HepG2 (cell line): Measurements from ENCODE around the gene RPS6KA5. TPM values are rescaled to one million over a fixed set of nuclear protein-coding genes. Genes with fewer than 3 reads are reported as not detected.

Experiments used
- ARID5B ChIP-seq: IDR thresholded peaks from 2 replicates; pipeline ENCODE4 v1.4.0; 2020; ENCODE audit warnings: mild to moderate bottlenecking, missing genetic modification reagents
- ETS1 ChIP-seq: sonication (generic); formaldehyde crosslinking; IDR thresholded peaks from 2 replicates; pipeline ENCODE4 v1.4.0; 2020; ENCODE audit warnings: missing genetic modification reagents
- KDM5A ChIP-seq: fragments of 200-600 bp; sonication (generic); IDR thresholded peaks from 2 replicates; pipeline ENCODE4 v1.7.0; 2018; ENCODE audit warnings: antibody characterized with exemption, mild to moderate bottlenecking, low read length, borderline replicate concordance
- MIER2 ChIP-seq: IDR thresholded peaks from 2 replicates; pipeline ENCODE4 v1.6.1; 2016; ENCODE audit warnings: missing biosample characterization, missing genetic modification reagents
- MXD4 ChIP-seq: IDR thresholded peaks from 2 replicates; pipeline ENCODE4 v1.6.1; 2016; ENCODE audit warnings: mild to moderate bottlenecking, missing biosample characterization, missing genetic modification reagents
- NFAT5 ChIP-seq: sonication (generic); formaldehyde crosslinking; IDR thresholded peaks from 2 replicates; pipeline ENCODE4 v1.4.0; 2020; ENCODE audit warnings: missing genetic modification reagents
- PHF20 ChIP-seq: sonication (generic); formaldehyde crosslinking; IDR thresholded peaks from 2 replicates; pipeline ENCODE4 v1.5.0; 2020; ENCODE audit warnings: mild to moderate bottlenecking, missing genetic modification reagents
- RBFOX2 ChIP-seq: fragments of 200-400 bp; formaldehyde crosslinking; IDR thresholded peaks from 2 replicates; pipeline ENCODE4 v1.6.1; 2017; ENCODE audit warnings: low read depth, mild to moderate bottlenecking, low read length
- SP5 ChIP-seq: IDR thresholded peaks from 2 replicates; pipeline ENCODE4 v1.6.1; 2016; ENCODE audit warnings: low read depth, borderline replicate concordance
- SRY ChIP-seq: sonication (generic); formaldehyde crosslinking; IDR thresholded peaks from 2 replicates; pipeline ENCODE4 v1.8.0; 2022; ENCODE audit warnings: mild to moderate bottlenecking, missing genetic modification reagents
- ZBTB49 ChIP-seq: sonication (generic); formaldehyde crosslinking; IDR thresholded peaks from 2 replicates; pipeline ENCODE4 v1.4.0; 2020; ENCODE audit warnings: missing genetic modification reagents, borderline replicate concordance
- ZFP36L1 ChIP-seq: sonication (generic); formaldehyde crosslinking; IDR thresholded peaks from 2 replicates; pipeline ENCODE4 v1.8.0; 2022; ENCODE audit warnings: mild to moderate bottlenecking, missing genetic modification reagents, moderate library complexity
- ZNF180 ChIP-seq: sonication (generic); formaldehyde crosslinking; IDR thresholded peaks from 2 replicates; pipeline ENCODE4 v1.4.0; 2020; ENCODE audit warnings: low read depth, missing genetic modification reagents, borderline replicate concordance
- ZNF24 ChIP-seq: fragments of 450-650 bp; IDR thresholded peaks from 2 replicates; pipeline ENCODE4 v1.6.1; 2017; ENCODE audit warnings: antibody characterized with exemption, mild to moderate bottlenecking
- ZNF569 ChIP-seq: sonication (generic); formaldehyde crosslinking; IDR thresholded peaks from 2 replicates; pipeline ENCODE4 v1.5.0; 2020; ENCODE audit warnings: mild to moderate bottlenecking, missing genetic modification reagents, moderate library complexity, borderline replicate concordance
- ZNF737 ChIP-seq: sonication (generic); formaldehyde crosslinking; IDR thresholded peaks from 2 replicates; pipeline ENCODE4 v1.5.0; 2020; ENCODE audit warnings: missing genetic modification reagents, mild to moderate bottlenecking, borderline replicate concordance
- ZNF792 ChIP-seq: IDR thresholded peaks from 2 replicates; pipeline ENCODE4 v1.6.1; 2016
- polyA plus RNA-seq, 8 experiments: library from polyadenylated mRNA; depleted of rRNA in 3 of 8; stranded (reverse) in 7 of 8; unstranded in 1 of 8; fragments of >200 nt; fragmentation: Illumina TruSeq in 4 of 8; extraction: Trizol in 4 of 8; gene quantifications; 2 replicates each; pipeline versions ENCODE4 v1.2.1 to v1.2.3, GENCODE V29; 2011 to 2016; ENCODE audit warnings: low read depth in 4 of 8, missing spikeins in 1 of 8, mixed read lengths in 1 of 8; ENCODE audit not compliant: insufficient read depth in 1 of 8
- total RNA-seq, 5 experiments: library from RNA; depleted of rRNA; stranded (reverse); fragments of >200 nt; fragmentation: Illumina TruSeq; extraction: Trizol; gene quantifications; 2 replicates each; pipeline ENCODE4 v1.2.3, GENCODE V29; 2016; ENCODE audit warnings: low read depth in 1 of 5

The RPS6KA5 gene
- total and polyA plus RNA-seq, 2 of the 13 experiments (the other 11 are each of a cell fraction or from before 2014, with no cell fraction given), result 0.50 to 0.58 TPM

GRCh38 chr14:91060351-91061055 is at the start of gene RPS6KA5 (continued):
- TF ChIP-seq NFAT5 (CRISPR knock-in tag) (0 out of 2 replicates have a peak, but pooled peaks have one; percentile 52), ARID5B (CRISPR knock-in tag) (no peak; the same call in 1 of the 2 replicates), MXD4 (CRISPR knock-in tag) (no peak), ZNF737 (CRISPR knock-in tag) (no peak), KDM5A (no peak; the same call in 1 of the 2 replicates), SRY (no peak), ZNF792 (CRISPR knock-in tag) (no peak), ZFP36L1 (CRISPR knock-in tag) (no peak), ZBTB49 (no peak), MIER2 (CRISPR knock-in tag) (no peak), SP5 (peak; percentile 94), PHF20 (CRISPR knock-in tag) (peak; percentile 71), ZNF569 (no peak), ETS1 (no peak), ZNF180 (CRISPR knock-in tag) (no peak), ZNF24 (no peak; the same call in 1 of the 2 replicates), RBFOX2 (peak; percentile 70)
